ENCODE data around the gene C10orf143. TPM values are rescaled to one million over a fixed set of nuclear protein-coding genes. Genes with fewer than 3 reads are reported as not detected.
A peak's percentile ranks its signal among the peaks of the same experiment; 100 is the strongest.
"Not testable (repeated sequence)": the region's sequence is repeated elsewhere in the genome, so short reads cannot be mapped to it uniquely, and the experiment has no call there.

C10orf143 gene
- total RNA-seq, 2 donors from 2014 or later: 0.43 to 3.1 TPM

GRCh38 chr10:130029209-130029608 lies 81.4 kb downstream of the C10orf143 start:
- DNase-seq (ENCODE audit: low spot score in 2 of 2): no peak
- Mint-ChIP-seq H3K9me3 (no peaks in the 10 kb centered on the region), H3K36me3 (no peaks in the 10 kb centered on the region), H3K27ac (no peak overlapping the region)
- no peak for ATAC-seq

DNA sequence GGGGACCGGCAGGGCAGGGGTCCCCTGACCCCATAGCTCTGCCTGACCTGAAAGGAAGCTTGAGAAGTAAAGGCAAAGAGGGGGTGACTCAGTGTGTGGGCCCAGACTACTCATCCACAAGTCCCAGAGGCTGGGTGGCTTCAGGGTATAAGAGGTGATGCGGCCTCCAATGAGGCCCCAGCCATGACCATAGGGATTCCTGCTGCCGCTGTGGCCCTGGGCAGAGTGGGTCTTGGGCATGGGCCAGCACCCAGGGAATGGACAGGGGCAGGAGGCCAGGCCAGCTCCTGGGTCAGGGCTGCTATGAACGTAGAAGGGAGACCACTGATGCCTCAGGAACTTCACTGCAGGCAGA lies 82.2 kb downstream of the C10orf143 start:
- H3K27ac Mint-ChIP-seq: no peak overlapping the region
- H3K36me3 Mint-ChIP-seq: no peaks in the 10 kb centered on the region
- no peak for ATAC-seq
- H3K9me3 Mint-ChIP-seq: no peaks in the 10 kb centered on the region
- peak in 1 of 2 donors; percentile 31 for DNase-seq (ENCODE audit: low spot score in 2 of 2)

GRCh38 chr10:130027716-130028464 lies 82.7 kb downstream of the C10orf143 start:
- no peak for ATAC-seq
- peak in 1 of 2 donors; percentile 31 for DNase-seq (ENCODE audit: low spot score in 2 of 2)
- Mint-ChIP-seq H3K36me3 (no peaks in the 10 kb centered on the region), H3K9me3 (no peaks in the 10 kb centered on the region), H3K27ac (no peak overlapping the region)

DNA sequence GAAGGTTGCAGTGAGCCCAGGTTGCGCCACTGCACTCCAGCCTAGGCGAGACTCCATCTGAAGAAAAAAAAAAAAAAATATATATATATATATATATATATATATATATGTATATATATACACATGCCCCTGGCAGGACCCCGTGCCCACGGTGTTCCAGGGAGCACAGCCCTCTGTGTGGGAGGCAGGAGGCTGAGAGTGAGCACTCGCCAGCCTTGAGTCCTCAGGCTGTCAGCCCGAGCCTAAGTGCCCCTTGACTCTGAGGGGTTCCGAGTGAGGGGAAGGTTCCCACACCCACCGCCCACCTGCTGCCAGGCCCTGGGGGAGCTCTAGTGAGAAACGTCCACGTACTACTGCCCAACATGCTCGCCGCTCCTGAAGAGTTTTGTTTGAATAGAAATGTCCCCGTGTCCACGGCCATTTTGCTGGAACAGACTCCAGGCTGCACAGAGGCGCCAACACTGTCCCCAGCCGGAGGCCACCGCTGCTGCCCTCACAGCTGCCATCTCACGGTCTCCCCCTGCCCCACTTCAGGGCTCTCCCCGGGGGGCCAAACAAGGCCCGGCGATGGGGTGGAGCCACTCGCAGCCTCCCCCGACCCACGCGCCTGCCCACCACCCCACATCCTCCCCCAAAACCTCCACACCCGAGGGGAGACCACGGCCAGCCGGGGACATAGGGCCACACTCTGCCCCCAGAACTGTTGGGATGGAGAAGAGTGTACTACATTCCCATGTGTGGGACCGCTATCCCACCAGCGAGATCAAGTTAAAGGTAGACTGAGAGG lies 83.8 kb downstream of the C10orf143 start:
- ATAC-seq (no peak), DNase-seq (ENCODE audit: low spot score in 2 of 2) (peak in 1 of 2 donors; percentile 34)
- no peaks in the 10 kb centered on the region for H3K36me3 Mint-ChIP-seq
- no peaks in the 10 kb centered on the region for H3K9me3 Mint-ChIP-seq
- H3K27ac Mint-ChIP-seq: no peak overlapping the region

- no peaks in the 10 kb centered on the region for H3K36me3 Mint-ChIP-seq
- no peaks in the 10 kb centered on the region for H3K9me3 Mint-ChIP-seq
- H3K27ac Mint-ChIP-seq: no peak overlapping the region
- ATAC-seq: no peak
- no peak for DNase-seq (ENCODE audit: low spot score in 2 of 2)
Measured at GRCh38 chr10:130025811-130026485, 84.7 kb downstream of the C10orf143 start.

GRCh38 chr10:130025326-130025725 lies 85.3 kb downstream of the C10orf143 start:
- Mint-ChIP-seq H3K36me3 (no peaks in the 10 kb centered on the region), H3K9me3 (no peaks in the 10 kb centered on the region), H3K27ac (no peak overlapping the region)
- ATAC-seq: no peak
- peak in 1 of 2 donors; percentile 30 for DNase-seq (ENCODE audit: low spot score in 2 of 2)

DNA sequence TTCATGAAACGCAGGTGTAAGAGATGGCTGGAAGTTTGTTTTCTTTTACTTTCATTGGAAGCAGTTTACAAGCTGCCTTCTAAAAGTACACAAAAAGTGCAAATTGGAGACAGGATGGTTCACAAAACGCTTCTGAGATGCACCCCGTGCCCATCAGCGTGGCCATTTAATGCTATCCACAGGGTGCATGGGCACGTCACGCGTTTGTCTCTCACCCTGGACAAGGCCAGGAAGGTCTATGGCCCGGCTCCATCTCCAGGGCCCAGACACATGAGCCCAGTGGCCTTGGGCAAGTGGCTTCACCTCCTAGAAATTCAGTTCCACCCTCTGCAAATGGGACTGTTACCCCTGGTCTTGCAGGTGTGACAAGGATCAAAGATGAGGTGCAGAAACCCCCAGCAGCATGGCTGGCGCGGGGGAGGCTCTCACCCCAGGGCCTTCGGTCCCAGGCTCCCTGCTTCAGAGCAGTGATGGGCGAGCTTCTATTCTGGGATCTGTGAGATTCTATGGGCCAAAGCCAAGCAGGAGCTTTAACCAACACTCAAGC lies 85.8 kb downstream of the C10orf143 start:
- DNase-seq (ENCODE audit: low spot score in 2 of 2) (no peak), ATAC-seq (no peak)
- Mint-ChIP-seq H3K9me3 (no peaks in the 10 kb centered on the region), H3K27ac (no peak overlapping the region), H3K36me3 (no peaks in the 10 kb centered on the region)

DNA sequence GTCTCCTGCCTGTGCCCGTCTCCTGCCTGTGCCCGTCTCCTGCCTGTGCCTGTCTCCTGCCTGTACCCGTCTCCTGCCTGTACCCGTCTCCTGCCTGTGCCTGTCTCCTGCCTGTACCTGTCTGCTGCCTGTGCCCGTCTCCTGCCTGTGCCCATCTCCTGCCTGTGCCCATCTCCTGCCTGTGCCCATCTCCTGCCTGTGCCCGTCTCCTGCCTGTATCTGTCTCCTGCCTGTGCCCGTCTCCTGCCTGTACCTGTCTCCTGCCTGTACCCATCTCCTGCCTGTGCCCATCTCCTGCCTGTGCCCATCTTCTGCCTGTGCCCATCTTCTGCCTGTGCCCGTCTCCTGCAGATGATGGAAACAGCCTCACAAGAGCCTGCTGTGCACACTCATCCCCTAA lies 86.3 kb downstream of the C10orf143 start:
- H3K36me3 Mint-ChIP-seq; DNase-seq (ENCODE audit: low spot score in 2 of 2); ATAC-seq; H3K27ac Mint-ChIP-seq; H3K9me3 Mint-ChIP-seq: not testable (repeated sequence)

- DNase-seq (ENCODE audit: low spot score in 2 of 2): peak in 1 of 2 donors; percentile 40
- Mint-ChIP-seq H3K27ac (no peak overlapping the region), H3K36me3 (no peaks in the 10 kb centered on the region), H3K9me3 (no peaks in the 10 kb centered on the region)
- no peak for ATAC-seq
Measured at GRCh38 chr10:130023454-130024230, 87.0 kb downstream of the C10orf143 start.

DNA sequence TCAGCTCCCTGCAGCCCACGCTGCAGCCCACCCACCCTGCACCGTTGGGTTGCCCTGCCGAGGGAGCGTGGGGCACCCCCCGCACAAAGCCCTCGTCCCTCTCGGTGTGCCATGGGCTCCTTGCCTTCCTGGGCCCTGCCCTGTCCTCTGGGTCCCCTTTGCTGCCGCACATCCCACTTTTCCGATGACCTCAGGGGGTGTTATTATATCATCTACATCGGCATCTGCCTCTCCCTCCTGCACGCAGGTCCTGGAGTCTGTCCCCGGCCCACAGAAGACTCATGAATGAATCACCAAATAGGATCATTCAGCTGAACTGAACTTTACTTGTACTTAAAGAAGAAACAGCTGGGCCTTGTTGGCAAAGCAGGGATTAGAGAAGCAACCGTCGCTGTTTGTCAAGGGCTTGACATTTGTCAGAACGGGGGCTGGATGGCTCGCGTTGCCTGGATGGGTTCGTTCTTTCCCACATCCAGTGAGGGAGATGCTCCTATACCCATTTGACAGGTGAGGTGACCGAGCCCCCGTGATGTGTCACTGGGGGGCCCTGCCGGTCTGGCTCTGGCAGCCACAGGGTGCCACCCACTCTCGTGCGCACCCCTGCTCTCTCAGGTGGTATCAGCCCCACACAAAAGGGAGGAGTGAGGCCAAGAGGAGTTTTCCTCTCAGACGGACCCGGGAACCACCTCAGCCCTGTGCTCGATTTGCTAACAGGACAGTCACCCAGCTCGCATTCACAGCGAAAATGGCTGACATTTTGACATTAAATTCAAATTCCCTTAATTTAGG lies 87.9 kb downstream of the C10orf143 start:
- DNase-seq (ENCODE audit: low spot score in 2 of 2) (peak in 1 of 2 donors; percentile 28), ATAC-seq (no peak)
- H3K36me3 Mint-ChIP-seq: no peaks in the 10 kb centered on the region
- no peaks in the 10 kb centered on the region for H3K9me3 Mint-ChIP-seq
- H3K27ac Mint-ChIP-seq: no peak overlapping the region

DNA sequence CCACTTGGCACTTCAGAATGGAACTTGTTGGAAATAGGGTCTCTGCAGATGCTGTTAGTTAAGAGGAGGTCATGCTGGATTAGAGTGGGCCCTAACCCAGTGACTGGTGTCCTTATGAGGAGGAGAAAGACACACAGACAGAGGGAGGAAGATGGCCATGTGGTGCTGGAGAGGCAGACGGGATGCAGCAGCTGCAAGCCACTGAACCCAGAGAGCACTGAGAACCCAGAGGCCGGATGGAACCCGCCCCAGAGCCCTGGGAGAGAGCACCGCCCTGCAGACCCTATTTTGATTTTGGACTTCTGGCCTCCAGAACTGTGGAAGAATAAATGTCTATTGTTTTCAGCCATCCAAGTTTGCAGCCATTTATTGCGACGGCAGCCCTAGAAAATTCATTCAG lies 88.5 kb downstream of the C10orf143 start:
- ATAC-seq (no peak), DNase-seq (ENCODE audit: low spot score in 2 of 2) (no peak)
- no peaks in the 10 kb centered on the region for H3K9me3 Mint-ChIP-seq
- H3K27ac Mint-ChIP-seq: no peak overlapping the region
- H3K36me3 Mint-ChIP-seq: no peaks in the 10 kb centered on the region

DNA sequence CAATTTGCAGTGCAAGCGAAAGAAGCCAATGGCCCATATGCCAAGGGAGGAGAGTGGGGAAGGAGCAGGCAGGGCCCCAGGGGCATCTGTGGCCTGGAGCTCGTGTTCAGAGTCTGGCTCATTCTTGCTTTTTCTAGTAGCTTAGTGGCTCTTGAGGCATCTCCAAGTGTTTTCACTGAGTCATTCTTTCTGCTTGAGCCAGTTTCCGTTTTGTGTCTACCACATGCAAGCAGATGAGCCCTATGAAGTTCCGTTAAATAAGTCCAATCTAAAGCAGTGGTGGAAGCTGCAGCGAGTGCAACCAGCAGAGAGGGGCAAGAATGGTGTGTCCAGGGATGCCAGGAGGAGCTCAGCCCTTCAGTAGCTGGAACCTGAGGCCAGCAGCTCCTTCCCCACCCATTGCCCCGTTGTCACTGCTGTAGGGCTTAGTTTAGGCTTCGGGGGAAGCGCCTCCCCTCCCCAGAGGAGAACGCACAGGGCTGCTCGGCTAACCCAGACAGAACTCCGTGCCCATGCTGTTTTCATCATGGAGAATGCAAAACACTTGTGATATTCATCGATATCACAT lies 89.2 kb downstream of the C10orf143 start:
- ATAC-seq (peak in 1 of 2 donors; percentile 66), DNase-seq (ENCODE audit: low spot score in 2 of 2) (no peak)
- Mint-ChIP-seq H3K9me3 (no peaks in the 10 kb centered on the region), H3K36me3 (no peaks in the 10 kb centered on the region), H3K27ac (no peak overlapping the region)

DNA sequence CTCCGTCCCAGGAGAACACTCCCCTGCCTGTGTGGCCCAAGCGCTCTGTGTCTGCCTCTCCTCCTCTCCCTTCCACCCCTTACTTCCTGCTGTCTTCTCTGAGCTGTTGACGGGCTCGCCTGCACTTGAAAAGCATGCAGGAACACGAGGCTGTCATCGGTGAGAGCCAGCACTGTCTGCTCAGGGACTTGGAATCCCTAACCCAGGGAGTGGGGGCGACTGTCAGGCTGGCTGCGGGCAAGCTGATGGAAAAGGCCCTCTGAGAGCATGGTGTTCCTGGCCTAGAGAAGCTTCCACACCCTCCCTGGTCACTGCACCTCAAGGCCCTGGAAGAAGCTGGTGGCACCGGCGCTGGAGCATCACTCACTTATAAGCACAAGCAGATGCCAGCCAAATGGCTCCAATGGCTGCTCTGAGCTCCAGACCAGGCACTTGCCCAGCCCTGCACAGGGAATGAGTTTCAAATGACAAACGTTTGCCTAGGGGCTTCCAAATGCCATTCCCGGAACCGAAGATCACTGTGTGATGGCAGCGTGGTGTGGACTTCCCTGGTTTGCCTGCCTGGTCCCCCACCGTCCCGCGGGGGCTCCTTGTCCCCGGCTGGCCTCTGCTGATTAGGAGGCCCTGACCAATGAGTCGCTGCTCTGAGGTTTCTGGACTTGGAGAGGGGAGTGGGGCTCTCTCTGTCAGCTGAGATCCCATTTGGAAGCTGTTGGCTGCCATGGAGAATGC lies 89.8 kb downstream of the C10orf143 start:
- no peaks in the 10 kb centered on the region for H3K36me3 Mint-ChIP-seq
- no peaks in the 10 kb centered on the region for H3K9me3 Mint-ChIP-seq
- H3K27ac Mint-ChIP-seq: no peak overlapping the region
- no peak for DNase-seq (ENCODE audit: low spot score in 2 of 2)
- ATAC-seq: no peak

DNA sequence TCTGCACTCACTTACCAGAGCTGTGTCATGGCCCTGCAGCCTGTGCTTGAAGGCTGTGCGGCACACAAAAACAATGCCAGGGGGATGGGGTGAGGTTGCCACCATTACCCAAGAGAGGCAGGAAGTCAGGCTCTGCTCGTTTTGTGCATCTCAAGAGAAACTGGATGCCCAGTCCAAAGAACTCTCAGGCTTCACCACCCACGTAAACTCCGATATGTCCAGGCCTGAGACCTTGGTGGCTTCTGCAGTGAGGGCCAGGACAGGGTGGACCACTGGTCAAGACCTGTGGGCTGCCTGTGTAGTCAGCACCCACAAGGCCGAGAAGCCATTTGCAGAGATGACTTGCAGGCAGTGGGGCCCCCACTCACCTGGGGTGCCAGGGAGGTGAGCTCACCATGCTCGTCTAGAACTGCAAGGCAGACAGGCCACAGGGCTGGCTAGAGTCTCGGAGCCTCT lies 91.9 kb downstream of the C10orf143 start:
- H3K9me3 Mint-ChIP-seq: no peaks in the 10 kb centered on the region
- ATAC-seq: no peak
- no peak for DNase-seq (ENCODE audit: low spot score in 2 of 2)
- no peak overlapping the region for H3K27ac Mint-ChIP-seq
- no peaks in the 10 kb centered on the region for H3K36me3 Mint-ChIP-seq

GRCh38 chr10:130018265-130018664 lies 92.4 kb downstream of the C10orf143 start:
- H3K36me3 Mint-ChIP-seq: no peaks in the 10 kb centered on the region
- no peak overlapping the region for H3K27ac Mint-ChIP-seq
- ATAC-seq (peak; percentile 53 to 71), DNase-seq (ENCODE audit: low spot score in 2 of 2) (peak in 1 of 2 donors; percentile 39)
- no peaks in the 10 kb centered on the region for H3K9me3 Mint-ChIP-seq

All from activated naive CD4-positive, alpha-beta T cell treated with anti-CD3 and anti-CD28 coated beads, Interleukin-2, amount 50 U/mL, for 72 hours (primary cell).